Mammary epithelial cell (primary cell): ENCODE data around the gene ELMO1.

Experiments used
- EZH2 ChIP-seq: IDR thresholded peaks from 2 replicates; pipeline ENCODE4 v1.6.1; 2012; ENCODE audit warnings: low read length, inconsistent platforms, borderline replicate concordance
- TF ChIP-seq, protein P1 (sequence below), 2 donors: IDR thresholded peaks in 1 of 2; conservative IDR thresholded peaks in 1 of 2; 2 replicates each; pipeline ENCODE4 v1.5.1; 2011 to 2012; ENCODE audit warnings: inconsistent platforms in 2 of 2, low read length in 2 of 2, mild to moderate bottlenecking in 2 of 2, control low read depth in 1 of 2, low read depth in 1 of 2; ENCODE audit not compliant: insufficient read depth in 1 of 2; ENCODE audit errors: extremely low read depth in 1 of 2

DNA sequence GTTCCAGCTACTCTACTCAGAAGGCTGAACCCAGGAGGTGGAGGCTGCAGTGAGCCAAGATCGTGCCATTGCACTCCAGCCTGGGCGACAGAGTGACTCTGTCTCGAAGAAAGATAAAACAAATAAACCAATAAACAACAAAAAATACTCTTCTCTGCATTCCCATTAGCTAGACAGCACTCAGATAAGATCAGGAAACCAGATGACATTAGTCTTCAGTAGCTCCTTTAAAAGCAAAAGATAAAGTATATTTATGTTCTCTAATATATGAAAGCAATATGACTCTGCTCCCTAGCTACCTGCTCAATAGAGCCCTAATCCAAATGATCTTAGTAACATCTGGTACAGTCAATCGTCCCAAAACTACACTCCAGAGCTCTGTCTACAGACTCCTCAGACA lies 212.9 kb downstream of the ELMO1 start:
- TF ChIP-seq, protein P1, sequence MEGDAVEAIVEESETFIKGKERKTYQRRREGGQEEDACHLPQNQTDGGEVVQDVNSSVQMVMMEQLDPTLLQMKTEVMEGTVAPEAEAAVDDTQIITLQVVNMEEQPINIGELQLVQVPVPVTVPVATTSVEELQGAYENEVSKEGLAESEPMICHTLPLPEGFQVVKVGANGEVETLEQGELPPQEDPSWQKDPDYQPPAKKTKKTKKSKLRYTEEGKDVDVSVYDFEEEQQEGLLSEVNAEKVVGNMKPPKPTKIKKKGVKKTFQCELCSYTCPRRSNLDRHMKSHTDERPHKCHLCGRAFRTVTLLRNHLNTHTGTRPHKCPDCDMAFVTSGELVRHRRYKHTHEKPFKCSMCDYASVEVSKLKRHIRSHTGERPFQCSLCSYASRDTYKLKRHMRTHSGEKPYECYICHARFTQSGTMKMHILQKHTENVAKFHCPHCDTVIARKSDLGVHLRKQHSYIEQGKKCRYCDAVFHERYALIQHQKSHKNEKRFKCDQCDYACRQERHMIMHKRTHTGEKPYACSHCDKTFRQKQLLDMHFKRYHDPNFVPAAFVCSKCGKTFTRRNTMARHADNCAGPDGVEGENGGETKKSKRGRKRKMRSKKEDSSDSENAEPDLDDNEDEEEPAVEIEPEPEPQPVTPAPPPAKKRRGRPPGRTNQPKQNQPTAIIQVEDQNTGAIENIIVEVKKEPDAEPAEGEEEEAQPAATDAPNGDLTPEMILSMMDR (conservative IDR thresholded peaks at IDR 0.05 in 1 of 2, IDR thresholded peaks at IDR 0.05 in 1 of 2; ENCODE audit: extremely low read depth in 1 of 2, insufficient read depth in 1 of 2, low read depth in 1 of 2, low read length in 2 of 2), result no peak
- TF ChIP-seq EZH2, result no peak
